Suppressor macrophage (primary cell): ENCODE measurements around the gene STK38L.
A peak's percentile ranks its signal among the peaks of the same experiment; 100 is the strongest.
"Not testable (repeated sequence)": the region's sequence is repeated elsewhere in the genome, so short reads cannot be mapped to it uniquely, and the experiment has no call there.

Experiments used
- DNase-seq, 4 experiments: peaks; one replicate each; pipeline ENCODE4 v3.0.0-alpha.2; 2020 to 2022

Gene STK38L

DNA sequence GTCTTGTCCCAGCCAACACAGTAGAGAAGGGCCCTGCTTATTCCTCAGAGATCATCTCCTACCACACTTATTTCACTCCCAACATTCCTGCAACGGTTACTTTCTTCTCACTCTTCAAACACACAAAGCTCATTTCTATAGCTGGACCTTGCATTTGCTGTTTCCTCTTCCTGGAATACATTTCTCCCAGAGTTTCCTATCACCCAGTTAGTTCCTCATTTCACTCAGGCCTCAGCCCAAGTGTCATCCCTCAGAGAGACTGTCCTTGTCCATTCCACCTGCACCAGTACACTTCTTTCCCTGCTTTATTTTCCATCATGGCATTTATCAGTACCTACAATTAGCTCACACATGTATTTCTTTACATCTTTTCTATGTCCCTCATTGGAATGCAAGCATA lies 14.7 kb upstream of the STK38L start:
- peak; percentile 31 to 74 (median 58) for DNase-seq

DNA sequence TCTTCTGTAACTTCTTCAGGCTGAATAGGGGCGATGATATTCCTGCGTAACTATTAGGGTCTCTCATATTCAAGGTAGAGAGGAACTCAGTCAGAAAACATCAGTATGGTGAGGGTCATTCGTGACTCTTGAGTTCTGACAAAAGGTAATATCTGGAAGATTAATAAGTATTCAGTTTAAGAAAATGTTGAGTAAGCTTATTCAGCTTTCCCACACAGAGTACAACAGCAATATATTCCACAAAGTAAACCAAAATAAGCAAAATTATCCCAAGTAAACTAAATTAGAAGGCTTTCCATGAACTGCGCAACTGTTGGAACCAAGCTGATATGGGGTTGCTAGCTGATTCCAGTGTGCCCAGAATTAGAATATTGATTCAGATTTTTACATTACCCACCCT lies 12.7 kb upstream of the STK38L start:
- not testable (repeated sequence) for DNase-seq

DNA sequence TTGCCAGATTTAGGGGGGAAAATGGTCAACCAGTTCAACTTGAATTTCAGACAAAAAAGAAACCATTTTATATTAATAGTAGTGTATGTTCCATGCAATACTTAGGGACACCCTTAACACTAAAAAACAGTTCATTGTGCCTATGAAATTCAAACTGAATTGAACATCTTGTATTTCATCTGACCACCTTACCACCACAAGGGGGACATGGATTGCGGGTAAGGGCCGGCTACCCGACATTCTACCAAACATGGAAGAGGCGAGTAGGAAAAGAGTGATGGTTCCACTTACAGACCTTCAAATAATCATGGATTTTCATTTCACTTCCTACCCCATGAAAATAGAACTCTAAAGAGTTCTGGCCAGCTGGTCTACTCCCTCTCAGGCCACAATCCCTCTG lies 10.3 kb upstream of the STK38L start:
- DNase-seq: no peak

DNA sequence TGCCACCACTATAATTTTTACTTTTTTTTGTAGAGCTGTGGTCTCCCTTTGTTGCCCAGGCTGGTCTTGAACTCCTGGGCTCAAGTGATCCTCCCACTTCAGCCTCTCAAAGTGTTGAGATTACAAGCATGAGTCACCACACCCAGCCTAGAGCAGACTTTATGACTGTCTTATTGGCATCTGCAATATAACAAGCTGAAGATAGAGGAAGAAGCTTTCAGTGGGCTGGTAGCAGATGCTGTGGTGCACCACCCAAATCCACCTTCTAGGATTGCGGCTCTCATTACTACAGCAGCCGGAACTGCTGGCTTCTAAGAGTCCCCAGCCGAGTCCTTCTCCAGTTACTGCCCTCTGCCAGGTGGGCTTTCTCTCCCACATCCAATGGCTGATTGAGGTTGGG lies 7.6 kb upstream of the STK38L start:
- peak; percentile 73 to 91 (median 82) for DNase-seq

DNA sequence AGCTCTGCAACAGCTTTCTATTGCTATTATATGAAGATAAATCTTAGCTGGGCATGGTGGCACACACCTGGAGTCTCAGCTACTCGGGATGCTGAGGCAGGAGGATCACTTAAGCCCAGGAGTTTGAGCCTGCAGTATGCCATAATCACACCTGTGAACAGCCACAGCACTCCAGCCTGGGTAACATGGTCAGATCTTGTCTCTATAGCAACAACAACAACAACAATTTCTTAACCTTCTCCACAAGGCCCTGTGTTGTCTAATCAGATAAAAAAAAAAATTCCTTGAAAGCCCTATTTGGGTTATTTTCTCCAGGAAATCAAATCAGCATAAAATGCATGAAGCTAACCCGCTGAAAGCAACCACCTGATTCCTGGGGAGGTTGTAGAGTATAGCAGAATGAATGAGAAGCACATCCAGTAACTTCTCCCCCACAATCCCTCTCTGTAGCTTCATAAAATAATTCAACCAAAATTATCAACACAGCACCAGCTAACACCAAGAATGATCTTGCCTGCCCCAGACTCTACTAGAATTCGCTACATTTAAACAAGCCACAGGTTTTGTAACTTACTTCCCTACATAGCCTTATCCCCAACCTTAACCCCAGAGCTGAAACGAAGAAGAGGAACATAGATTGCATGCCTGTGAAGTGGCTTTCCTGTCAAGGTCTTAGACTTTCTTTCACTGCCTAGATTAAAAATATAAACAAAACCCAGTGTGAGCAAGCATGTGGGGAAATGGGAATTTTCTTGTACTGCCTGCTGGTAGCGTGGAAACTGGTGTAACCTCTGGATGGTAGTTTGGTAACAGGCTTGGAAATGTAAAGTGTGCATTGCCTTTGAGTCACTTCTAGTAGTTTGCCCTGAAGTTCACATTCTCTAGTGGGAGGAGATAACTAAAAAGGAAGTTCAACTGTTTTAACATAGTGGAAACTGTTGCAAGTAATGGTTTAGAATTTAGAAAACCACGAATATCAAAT lies 6.0 kb upstream of the STK38L start:
- DNase-seq: peak; percentile 76 to 91 (median 81)

DNA sequence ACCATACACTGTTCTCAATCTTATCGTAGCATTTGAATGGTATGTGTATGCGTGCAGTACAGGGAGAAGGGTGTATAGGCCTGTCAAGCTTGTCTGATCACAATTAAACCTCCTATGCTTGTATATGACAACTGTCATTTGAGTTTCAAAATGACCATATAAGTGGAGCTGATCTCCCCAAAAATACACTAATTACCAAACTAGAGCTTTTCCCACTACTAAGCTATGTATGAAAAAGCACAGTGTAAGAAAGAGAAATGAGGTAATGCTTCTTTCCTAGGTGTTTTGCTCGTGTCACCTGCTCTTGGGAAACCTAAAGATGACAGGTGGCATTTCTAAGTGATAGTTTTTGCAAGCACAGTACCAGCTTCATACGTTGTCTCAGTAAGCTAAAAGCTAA lies 1.1 kb upstream of the STK38L start:
- no peak for DNase-seq

DNA sequence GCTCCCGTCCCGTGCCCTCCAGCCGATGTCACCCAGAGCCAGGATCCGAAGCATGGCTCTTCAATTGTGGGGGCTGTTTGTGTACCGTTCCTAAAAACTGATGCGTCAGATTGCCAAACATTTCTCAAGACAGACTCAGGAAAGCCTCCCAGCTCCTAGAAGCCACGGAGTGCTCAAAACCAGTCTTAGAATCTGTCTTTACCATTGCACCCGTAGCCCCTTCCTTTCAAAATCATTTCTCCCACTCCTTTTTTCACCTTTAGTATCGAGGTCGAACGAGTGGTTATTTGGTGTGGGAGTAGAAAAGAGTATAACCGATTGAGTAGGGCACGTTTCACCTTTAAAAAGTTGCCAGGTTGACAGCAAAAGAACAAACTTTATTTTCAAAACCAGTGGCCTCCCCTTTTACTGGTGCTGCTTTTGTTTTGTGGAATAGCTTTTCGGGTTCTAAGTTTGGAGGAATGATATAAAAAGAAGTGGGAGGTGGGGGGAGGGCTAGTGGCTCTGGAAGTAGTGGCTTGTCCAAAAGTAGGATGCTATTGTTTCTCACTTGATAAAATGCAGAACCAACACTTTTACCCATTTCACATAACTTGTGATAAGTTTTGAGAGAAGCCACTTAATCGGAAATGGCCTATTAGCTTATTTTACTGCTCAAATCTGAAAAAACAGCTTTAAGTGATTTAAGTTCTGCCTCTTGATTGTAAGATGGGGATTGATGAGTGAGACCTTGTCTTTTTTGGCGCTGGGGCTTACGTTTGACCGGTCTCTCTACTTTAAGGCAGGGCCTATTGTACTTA lies 803 bp downstream of the STK38L start:
- peak in 3 of 4 experiments; percentile 18 to 53 (median 39) for DNase-seq

DNA sequence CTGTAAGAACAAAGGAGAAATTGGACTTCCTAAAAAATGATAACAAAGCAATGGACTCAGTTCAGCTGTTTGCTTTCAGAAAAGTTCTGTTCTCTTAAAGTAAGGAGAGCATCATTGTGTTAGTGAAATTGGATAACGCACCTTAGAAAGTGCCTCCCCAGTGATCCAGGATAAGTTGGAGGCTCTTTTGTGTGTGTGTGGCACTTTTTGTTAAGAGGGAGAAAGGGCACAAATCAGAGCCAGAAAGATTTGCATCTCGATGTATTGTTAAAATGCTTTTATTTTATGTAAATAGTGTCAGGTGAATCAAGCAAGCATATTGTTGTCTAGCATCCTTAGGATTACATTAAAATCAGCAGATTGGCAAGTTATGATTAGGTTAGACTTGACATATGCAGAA lies 2.1 kb downstream of the STK38L start:
- no peak for DNase-seq

DNA sequence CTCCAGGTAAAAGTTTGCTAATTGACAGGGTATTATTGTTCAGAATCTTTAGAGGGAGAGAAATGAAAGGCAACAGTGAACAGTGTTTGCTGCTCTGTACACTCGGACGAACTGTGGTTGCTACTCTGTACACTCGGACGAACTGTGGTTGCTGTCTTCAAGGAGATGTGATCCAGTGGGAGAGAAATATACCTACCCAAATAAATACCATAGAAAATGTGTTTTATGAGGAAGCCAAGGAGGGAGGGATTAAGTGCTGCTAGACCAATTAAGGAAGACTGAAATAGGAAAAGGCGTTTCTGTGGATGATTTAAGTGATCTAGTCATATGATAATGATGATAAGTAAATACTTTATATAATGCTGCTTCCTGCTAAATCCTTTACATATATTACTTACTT lies 2.7 kb downstream of the STK38L start:
- peak in 1 of 4 experiments; percentile 10 for DNase-seq

DNA sequence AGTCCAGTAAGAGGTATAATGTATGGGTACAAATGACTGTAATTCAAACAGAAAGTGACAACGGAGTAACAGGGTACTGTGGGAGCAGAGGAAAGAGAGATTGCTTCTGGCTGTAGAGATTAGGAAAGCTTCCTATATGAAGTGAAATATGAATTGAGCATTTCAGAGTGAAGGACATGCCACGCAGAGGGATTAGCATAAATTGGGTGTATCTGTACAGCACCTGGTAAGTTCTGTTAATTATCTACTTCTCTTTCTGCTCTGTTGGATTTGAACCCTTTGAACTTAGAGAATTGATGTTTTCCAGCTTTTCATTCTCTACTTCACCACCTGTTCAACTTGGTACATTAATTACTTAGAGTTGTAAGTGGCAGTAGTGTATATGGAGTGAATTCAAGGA lies 8.8 kb downstream of the STK38L start:
- no peak for DNase-seq

DNA sequence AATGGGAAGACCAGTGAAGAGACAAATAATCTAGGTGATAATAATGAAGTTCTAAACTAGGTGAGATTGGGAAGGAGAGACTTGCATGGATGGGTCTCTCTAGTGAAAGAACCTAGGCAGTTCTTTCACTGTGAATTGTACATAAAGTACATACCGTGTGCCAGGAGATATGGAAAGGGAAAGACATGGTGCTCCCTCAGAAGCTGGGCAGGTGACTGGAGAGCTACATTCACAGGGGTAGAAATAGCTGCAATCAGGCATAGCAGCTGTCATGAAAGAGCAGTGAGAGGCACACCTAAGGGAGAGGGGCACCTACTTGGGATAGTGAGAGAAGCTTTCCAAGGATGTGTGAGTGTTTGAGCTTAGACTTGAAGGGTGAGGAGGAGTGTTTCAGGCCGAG lies 9.3 kb downstream of the STK38L start:
- no peak for DNase-seq

DNA sequence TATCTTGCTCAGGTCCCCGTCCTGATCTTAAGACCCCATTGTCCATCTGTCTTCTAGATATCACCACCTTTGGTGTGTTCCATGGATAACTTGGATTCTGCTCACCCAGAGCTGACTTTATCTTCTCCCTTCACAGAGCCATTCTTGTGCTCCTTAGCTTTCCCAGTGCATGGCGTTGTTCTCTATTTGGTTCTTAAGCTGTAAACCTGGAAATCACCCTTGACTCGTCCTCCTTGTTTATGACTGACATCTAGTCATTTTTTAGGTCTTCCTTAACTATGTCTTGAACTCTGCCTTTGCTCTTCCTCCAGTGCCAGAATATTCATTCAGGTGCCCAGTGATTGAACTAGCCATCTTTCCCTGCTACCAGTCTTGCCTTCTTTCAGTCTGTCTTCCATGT lies 11.7 kb downstream of the STK38L start:
- DNase-seq: no peak

DNA sequence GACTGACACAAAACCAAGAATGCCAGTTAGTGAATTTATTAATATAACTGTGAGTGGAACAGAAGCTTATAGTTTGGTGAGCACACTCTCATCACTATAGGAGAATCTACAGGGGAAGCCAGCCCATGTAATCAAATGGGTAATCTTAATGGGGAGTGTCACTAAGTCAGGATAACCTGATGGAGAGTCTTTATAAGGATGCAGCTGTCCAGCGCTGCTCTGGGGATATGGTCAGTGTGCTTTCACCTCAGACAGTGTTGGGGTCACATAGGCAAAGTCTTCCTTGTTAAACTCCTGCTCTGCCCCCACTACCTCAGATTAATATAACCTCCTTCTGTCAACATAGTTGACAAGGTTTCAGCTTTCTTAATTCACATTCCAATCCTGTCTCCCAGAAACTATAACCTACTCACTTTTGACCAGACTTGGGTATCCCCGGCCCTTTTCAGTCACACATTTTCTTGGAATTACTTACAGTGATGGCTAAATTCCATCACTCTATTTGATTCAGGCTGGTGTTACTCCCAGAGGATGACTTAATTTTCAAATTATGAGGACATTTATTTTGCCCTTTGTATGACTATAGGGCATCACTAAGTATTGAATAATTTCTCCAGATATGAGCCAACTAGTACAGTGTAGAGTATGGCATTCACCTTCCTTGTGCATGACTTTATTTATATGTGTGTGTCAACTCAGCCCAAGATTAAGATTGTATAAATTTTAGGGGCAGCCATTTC lies 13.2 kb downstream of the STK38L start:
- no peak for DNase-seq

DNA sequence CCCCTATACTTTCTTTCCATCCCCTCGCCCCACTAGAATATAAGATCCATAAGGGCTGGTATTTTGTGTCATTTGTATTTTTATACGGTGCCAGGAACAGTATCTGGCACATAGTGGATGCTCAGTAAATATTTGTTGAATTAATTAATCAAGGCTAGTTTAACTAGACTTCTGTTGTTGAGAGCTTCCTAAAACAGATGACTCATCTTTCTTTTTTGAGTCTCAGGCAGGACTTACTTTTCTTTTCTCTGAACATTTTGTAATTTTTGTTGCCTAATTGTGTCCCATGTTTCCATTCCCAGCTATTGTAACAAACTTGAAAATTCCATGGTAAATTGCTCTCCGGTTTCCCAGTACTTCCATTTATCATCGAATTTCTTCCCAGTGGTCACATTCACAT lies 16.7 kb downstream of the STK38L start:
- peak in 2 of 4 experiments; percentile 26 to 52 for DNase-seq

DNA sequence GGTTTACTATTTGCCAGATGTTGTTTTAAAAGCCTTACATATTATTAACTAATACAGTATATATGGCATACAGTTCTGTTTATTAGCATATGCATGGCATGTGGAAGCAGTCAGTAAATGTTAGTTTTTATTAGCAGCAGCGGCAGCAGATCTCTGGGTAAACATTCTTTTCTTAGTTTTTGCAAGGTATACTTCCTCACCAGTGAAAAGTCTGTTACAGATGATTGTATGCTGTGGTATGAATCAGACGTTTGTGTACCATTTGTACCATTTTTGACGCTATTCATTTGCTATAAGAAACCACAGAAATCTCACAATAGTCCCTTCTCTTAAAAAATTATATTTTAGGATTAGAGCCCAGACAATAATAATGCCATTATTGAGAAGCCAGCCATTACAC lies 17.8 kb downstream of the STK38L start:
- DNase-seq: no peak

DNA sequence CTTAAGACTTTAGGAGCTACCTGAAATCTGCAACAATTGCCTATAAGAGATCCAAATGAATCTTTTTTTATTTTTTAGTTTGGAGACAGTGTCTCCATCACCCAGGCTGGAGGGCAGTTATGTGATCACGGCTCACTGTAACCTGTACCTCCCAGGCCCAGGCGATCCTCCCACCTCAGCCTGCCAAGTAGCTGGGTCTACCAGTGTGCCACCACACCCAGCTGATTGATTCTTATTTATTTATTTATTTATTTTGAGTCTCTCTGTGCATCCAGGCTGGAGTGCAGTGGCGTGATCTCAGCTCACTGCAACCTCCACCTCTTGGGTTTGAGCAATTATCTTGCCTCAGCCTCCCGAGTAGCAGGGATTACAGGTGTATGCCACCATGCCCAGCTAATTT lies 26.1 kb downstream of the STK38L start:
- DNase-seq: no peak

DNA sequence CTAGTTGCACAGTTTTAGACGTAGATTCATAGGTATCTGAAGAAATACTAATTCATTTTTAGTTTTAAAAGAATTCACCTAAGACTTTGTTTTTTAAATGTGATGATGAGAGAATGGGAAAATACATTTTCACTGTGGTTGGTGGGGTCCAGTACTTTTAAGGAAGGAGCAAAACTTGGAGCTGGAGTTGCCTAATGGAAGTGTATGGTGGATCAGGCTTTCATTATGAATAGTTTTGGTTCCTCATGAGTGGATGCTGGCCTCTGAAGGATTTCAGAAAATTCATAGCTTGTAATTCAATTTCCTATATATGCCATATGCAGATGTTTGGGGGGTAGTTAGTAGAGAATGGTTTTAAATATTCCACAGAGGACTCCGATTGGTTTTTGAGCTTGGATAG lies 27.1 kb downstream of the STK38L start:
- DNase-seq: peak in 3 of 4 experiments; percentile 9 to 40 (median 25)

DNA sequence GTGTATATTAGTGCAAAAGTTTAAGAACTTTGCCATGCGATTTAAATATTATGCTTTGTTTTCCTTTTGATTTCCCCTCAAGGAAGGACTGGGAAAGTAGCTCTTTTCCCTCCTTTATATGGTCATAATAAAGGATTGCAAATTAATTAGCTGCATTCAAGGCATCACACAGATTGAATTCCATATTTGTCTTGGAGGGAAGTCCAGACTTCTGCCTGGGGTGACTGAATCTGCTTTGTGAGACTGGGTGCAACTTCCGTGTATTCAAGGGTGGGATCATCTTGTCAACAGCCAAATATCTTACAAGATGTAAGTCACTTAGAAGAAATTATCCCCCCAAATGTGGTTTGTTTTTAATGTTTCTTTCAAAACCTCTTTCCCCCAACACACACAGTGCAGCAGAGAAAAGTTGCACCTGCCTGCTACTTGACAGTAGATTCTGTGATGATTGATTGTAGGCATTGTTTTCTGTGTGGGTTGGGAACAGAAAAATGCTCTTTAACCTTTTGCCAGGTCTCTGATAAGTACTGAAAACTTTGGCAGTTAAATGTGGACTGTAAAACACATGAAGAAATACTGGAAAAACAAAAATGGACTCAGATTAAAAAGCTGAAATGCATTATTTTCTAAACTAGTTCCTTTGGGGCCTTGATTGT lies 28.4 kb downstream of the STK38L start:
- peak in 3 of 4 experiments; percentile 11 to 39 (median 23) for DNase-seq

DNA sequence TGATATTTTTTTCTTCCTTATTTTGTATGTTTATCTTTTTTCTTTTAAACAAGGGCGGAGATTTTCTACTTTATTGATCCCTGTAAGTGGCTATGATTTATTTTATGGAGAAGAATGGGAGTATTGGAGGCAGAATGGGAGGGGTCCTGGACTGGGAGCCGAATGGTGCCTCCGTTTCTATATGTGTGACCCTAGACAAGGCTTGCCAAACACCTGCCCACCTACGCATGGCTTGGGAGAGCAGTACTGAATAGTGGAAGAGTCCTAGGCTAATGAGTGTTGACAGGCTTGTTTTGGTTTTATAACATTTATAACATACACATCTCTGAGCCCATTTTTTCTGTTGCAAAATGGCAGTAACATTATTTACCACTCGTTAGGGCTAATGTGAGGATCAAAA lies 29.0 kb downstream of the STK38L start:
- DNase-seq: no peak

DNA sequence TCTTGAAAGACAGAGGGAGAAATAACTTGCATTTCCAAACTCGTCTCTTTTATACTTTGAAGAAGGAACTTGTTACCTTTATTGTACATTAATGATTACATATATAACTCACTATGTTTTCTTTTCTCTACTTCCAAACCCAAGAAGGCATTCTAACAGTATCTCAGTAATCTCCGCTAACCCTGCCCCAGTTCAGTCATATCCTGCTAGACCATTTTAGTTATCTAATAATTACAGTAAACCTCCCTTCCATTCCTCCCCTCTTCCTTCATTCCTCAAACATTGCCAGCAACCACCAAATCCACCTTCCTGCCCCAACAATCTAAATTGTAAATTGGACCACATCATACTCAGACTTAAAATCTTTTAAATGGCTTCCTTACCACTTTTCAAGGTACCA lies 30.6 kb downstream of the STK38L start:
- DNase-seq: no peak

DNA sequence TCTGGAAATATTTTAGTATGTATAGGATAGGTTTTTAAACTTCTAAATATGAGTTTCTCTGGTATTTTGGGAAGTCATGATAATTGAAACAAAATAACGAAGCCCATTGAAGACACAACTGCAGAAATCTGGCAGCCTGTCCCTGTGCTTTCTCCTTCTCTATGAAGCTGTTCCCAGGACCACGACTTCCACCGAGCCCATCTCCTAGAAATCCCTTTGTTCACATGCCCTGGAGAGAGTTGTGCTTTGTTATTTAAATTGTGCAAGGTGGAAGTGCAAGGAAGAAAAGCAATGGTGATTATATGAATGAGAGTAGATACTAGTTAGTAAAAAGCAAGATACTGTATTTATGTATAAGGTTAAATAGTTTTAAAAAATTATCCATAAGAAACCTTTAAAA lies 32.2 kb downstream of the STK38L start:
- no peak for DNase-seq

DNA sequence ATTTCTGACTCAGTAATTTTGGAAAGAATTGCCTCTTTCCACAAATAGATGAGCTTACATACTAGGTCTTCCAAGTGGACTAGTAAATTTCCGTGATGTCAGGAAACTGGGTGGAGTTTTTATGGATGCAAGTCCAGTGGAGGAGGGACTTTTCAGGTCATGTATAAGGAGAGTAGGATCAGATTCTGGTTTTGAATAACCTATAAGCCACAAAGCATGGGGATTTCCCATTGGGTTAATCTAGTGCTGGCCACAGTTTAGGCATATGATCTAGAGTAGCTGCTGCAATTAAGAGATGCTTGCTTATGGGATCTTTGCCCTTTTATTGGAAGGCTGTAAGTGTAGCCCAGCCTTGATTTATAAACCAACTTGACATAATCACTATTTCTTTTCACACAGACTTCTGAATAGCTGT lies 33.8 kb downstream of the STK38L start:
- peak; percentile 16 to 55 (median 26) for DNase-seq
